GM18909 (cell line): ENCODE data around the gene TRAF3.
A peak's percentile ranks its signal among the peaks of the same experiment; 100 is the strongest.

ENCODE experiments used
- ATAC-seq: cut with Tn5 transposase; IDR thresholded peaks from one replicate; pipeline ENCODE4 v1.9.1; 2021; ENCODE audit warnings: mild to moderate bottlenecking; ENCODE audit not compliant: unreplicated experiment, poor library complexity

TRAF3 gene

DNA sequence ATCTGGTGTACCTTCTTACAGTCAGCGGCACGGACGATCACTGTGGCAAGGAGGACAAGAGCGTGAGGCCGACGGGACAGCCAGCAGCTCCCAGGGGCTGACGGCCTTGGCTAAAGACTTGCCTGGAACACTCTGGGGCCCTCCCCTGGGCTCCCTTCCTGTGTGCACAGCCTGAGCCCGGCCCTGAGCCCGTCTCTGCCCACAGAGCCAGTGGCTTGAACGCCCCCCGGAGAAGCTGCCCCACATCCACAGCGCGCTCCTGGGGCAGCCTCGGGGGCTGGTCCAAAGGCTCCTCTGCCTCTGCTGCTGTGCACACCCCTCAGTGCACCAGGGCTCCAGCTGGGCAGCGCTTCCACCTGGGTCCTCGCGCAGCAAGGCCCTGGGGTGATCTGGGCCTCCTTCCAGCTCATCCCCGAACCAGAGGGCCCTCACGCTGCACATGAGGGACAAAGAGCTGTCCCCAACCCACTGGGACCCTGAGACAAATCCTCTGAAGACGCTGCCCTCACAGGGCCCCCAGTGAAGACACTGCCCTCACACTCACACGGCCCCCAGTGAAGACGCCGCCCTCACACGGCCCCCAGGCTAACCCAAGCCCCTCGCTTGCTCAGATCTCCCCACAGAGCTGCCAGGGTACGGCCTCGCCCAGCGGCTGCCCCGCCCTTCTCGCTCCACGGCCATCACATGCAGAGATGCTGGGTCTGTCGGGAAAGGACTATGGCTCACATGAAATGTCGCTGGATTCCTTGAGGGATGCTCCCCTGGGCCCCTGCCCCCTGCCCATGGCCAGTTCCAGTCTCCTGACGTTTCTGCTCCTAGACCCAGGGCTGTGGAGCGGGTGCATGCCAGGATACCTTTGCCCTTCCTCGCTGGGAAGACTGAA lies 167.4 kb downstream of the TRAF3 start:
- no peak for ATAC-seq

DNA sequence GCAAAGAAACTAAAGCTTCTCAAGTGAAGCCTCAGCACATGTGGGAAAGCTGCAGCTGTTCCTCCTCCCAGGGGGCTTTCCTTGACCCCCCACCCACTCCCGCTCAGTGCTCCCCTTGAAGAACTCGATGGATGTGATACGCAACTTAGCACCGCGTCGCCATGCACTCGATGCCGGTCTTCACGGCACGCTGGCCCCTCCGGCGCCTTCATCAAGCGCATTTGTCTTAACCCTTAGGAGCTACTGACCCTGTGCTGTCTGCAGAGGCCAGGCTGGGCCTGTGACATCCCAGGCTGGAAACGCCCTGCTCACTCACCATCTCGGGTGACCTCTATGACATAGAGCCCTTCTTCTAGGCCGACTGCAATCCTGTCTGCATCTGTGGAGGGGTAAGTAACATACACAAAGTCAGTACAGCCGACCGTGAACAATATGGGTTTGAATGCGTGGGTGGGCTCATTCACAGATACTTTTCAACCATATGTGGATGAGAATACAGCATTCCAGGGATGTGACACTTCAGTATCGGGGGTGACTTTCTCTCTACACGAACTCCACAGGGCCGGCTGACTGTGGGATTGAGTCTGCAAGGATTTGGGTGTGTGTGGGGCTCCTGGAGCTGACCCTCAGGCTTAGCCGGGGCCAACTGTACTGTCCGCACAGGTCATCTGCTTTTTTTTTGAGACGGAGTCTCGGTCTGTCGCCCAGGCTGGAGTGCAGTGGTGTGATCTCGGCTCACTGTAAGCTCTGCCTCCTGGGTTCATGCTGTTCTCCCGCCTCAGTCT lies 168.3 kb downstream of the TRAF3 start:
- no peak for ATAC-seq

DNA sequence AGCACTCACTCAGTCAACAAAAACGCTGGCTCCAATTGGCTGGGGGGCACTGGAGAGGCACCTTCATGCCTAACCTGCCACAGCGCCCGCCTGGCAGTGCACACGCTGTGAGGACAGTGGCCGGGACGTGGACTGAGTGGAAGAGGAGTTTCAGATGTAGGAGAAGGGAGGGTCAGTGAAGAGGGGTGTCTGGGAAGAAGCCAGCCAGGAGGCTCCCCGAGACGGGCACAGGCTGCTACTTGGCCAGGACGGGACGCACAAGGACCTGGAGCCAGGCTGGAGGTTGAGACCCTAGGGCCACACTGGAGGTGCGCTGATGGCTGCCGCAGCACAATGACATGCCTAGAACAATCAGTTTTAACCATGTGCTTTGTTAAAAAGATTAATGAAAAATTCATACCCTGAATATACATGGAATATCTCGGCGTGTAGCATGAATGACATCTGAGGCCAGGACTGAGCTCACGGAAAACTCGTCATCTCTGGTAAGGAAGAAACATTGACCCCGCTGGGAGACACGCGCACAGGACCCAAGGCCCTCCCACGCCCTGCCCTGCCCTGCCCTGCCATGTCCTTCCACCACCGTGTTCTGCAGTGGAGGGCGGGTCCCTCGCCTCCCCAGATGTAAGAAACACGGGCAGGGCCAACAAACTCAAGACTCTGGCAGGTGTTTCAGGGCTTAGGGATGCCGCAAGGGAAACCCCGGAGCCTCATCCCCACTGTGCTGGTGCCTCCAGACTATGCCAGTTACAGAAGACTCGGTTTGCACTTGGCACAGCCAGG lies 170.3 kb downstream of the TRAF3 start:
- ATAC-seq = no peak

DNA sequence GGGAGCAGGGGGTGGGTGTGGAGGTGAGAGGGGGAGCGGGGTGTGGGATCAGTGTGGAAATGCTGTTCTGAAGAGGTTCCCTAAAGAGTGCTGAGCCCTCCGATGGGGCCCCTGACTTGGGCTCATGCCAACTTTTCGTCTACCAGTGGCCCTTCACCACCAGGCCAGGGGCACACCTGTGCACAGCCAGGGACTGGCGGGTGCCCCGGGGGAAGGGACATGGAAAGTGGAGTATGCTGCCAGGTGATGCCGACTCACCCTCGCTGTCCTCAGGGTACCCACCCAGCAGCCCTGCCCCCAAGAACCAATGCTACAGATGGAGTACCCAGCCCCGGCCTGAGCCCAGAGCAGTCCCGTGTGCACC lies 171.4 kb downstream of the TRAF3 start:
- ATAC-seq = no peak

DNA sequence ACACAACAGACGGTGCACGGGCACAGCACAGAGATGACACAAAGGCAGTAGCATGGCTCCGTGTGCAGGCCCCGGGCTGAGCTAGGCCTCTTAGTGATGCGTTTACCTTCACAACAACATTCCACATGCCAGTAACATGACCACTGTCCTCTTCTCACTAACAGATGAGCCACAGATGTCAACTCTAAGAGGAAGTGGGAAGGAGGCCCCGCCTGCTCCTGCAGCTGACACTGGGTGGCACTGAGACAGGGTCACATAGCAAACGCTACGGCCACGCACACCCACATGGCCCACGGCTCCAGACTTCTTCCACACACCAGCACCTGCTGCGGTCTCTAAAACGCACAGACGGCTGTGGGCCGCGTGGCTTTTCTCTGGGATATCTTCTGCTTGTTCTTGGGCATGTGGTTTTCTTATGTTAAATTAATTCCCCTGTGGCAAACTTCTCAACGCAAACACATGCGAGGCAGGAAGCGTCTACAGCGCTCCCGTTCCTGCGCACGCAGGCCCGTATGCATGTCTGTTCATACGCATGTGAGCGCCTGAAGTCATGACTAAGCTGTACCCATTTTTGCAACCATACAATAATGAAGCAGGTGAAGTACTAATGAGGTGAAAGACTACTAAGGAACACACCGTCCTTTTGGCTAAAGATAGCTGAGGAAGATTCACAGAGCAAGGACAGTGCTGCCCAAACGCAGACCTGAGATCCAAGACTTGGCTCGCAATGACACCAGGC lies 172.0 kb downstream of the TRAF3 start:
- ATAC-seq = peak; percentile 65

GRCh38 chr14:102949801-102950451 lies 172.7 kb downstream of the TRAF3 start:
- ATAC-seq = no peak

GRCh38 chr14:102951034-102951433 lies 173.8 kb downstream of the TRAF3 start:
- ATAC-seq = no peak

DNA sequence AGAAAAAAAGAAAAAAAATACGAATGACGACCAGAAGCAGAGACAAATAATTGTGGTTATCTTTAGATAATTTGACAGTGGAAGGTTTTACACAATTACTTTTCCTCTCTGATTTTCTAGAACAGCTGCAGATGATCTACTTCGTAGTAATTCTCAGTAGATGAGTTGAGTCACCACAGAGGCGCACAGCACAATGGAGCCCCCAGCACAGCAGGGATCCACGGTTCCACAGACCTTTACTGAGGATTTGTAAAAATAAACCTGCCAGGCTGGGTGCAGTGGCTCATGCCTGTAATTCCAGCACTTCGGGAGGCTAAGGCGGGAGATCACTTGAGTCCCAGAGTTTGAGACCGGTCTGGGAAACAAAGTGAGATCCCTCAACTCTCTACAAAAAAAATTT lies 174.6 kb downstream of the TRAF3 start:
- no peak for ATAC-seq

GRCh38 chr14:102952276-102952675 lies 175.0 kb downstream of the TRAF3 start:
- no peak for ATAC-seq

DNA sequence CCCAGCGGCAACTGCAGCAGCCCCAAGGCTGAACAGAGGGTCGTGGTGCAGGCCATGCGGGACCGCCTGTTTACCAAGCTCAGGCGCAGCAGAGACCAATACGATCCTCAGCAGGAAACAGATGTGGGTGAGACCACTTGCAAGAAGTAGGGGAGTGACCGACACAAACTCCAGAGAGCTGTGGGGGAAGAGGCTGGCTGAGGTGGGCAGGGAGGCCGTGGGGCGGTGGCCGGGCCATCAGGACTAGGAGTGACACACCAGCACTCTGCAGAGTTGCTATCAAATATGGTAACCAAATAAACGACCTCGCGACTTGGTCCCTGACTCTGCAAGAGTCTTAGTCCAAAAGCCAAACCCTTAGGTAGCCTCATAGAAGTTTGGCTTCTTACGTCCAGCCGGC lies 175.9 kb downstream of the TRAF3 start:
- no peak for ATAC-seq

- no peak for ATAC-seq
Measured at GRCh38 chr14:102954081-102954789, 177.0 kb downstream of the TRAF3 start.

- no peak for ATAC-seq
Measured at GRCh38 chr14:102955636-102956408, 178.6 kb downstream of the TRAF3 start.

GRCh38 chr14:102957222-102957621 lies 180.0 kb downstream of the TRAF3 start:
- no peak for ATAC-seq

DNA sequence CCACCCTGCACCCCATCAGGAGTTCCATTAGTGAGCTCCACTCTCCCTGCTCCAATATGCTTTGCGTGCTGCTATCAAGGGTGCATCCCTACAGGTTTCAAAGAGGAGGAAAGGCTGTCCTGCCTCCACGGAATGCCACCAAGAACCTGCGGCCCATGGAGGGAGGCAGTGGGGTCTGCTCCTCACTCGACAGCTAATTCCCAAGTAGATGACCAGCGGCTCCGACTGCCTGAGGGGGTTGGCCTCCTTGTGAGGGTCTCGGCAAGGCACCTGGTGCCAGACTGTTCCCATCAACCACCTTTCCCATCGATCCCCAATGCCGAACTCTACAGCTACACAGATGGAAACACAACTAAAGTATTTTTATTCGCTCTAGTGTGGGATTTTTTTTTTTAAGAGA lies 181.2 kb downstream of the TRAF3 start:
- ATAC-seq = no peak
